Measurements from ENCODE around the gene RASAL2.
A peak's percentile ranks its signal among the peaks of the same experiment; 100 is the strongest.
"Not testable (repeated sequence)": the region's sequence is repeated elsewhere in the genome, so short reads cannot be mapped to it uniquely, and the experiment has no call there.

RASAL2 gene

DNA sequence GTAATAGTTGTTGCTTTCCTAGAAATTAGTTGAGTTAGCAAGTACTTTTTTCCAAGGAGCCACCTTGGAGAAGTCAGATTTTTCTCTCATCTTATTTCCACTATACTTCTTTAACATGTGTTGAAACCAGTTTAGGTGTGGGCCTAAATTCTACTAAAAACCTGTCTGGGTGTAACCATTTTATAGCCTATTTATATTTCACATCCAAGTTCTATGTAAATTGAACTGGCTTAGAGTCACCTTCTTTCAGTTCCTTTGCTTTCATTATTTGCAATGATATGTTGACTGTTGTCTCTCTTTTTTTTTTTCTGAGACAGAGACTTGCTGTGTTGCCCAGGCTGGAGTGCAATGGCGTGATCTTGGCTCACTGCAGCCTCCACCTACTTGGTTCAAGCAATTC, 207.2 kb downstream of the RASAL2 start:
- DNase-seq = no peak

DNA sequence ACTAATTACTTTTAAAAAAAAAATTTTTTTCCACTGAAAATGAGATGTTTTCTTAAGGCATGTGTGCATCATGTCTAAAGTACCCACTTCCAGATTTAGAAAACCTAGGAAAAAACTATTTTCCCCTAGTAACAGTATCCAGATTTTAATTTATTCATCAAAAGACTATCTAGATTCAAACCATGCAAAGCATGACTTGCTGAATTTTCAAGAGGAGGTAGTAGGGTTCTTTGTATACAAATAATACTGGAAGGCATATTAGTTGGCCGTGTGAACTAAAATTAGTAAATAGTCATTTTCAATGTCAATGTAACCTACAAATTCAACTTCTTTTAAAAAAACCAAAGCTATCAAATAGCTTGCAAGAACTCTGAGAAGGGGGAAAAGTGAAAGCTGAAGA, 213.4 kb downstream of the RASAL2 start:
- no peak for DNase-seq

DNA sequence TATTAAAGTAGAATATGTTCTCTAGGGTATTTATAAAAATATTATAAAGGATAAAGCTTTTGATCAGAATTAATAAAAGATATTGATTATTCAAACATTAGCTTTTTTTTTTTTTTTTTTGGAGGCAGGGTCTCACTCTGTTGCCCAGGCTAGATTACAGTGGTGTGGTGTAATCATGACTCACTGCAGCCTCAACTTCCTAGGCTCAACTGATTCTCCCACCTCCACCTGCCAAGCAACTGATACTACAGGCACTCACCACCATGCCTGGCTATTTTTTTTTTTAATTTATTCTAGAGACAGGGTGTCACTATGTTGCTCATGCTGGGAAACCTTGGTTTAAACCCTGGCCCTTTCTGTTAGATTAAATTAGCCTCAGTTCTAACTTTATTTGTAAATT, 214.5 kb downstream of the RASAL2 start:
- no peak for DNase-seq

DNA sequence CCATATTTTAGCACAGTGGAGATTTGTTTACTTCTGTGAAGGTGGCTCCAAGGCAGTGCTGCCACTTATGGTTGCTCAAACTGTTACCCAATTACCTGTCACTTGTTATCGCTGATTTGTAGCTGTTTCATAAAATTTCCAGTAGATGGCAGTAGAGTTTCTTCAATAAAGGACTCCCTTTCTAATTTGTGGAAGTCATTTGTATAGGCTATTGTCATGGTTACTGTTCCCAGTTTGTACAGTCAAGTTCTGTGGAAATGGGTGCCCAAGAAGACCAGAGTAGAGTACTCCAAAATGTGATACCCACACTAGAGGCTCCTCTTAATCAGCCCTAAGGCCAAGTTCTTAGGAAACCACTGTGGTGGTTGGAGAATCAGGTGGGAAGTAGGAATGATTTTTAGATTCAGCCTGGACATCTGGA, 216.8 kb downstream of the RASAL2 start:
- DNase-seq = peak; percentile 90

DNA sequence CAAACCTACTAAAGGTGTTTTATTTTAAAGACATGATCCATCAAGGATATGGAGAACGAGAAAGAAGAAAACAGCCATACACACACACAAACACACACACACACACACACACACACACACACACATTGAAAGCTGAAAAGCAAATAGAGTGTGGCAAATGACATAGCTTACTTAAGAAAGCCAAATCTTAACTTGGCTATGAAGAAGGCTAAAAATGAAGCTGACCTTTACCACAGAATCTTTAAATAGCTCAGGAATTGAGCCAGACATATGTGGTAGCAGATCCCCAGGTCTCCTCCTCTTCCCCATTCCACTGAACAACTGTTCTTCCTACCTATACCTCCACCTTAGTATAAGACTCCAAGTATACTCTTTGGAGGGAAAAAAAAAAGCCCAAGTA, 217.3 kb downstream of the RASAL2 start:
- DNase-seq = no peak

DNA sequence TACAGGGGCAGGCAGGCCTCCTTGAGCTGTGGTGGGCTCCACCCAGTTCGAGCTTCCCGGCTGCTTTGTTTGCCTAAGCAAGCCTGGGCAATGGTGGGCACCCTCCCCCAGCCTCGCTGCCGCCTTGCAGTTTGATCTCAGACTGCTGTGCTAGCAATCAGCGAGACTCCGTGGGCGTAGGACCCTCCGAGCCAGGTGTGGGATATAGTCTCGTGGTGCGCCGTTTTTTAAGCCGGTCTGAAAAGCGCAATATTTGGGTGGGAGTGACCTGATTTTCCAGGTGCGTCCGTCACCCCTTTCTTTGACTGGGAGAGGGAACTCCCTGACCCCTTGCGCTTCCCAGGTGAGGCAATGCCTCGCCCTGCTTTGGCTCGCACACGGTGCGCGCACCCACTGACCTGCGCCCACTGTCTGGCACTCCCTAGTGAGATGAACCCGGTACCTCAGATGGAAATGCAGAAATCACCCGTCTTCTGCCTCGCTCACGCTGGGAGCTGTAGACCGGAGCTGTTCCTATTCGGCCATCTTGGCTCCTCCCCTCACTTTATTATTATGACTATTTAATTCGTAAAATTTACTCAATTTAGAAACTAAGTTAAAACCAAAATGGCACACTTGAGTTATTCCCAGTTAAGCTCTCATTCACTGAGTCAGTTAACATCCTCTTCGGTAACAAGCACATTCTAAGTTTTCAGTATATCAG, 226.5 kb downstream of the RASAL2 start:
- not testable (repeated sequence) for DNase-seq

DNA sequence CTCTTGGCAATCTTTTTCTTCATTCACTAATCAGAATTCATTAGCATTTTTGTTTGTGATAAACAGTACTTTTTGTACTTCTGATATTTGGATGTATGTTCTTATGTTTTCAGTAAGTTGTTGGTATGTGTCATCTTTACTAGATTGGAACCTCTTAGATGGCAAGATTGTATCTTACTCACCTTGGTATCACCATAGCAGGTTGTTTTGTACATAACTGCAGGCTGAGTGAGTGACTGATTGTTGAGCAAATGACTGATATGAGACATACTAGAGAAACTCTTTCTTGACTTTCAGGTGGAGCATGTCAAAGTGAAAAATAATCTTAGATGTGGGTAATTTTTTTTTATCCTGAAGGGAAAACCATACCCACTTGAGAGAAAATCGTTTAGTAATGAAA, 229.2 kb downstream of the RASAL2 start:
- DNase-seq = no peak

DNA sequence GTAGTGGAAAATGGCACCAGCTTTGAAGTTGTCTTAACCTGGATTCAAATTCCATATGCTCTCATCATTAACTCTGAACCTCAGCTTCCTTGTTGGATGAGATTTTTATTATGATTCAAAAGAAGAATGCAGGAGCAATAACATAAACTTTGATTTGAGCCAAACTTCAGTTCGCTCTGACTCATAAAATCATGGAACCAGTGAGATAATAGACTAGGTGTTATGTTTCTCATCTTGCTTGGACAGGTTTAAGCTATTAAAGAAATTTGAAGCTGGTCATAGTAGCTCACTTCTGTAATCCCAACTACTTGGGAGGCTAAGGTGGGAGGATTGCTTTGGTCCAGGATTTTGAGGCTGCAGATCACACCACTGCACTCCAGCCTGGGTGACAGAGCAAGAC, 230.1 kb downstream of the RASAL2 start:
- peak; percentile 18 for DNase-seq

DNA sequence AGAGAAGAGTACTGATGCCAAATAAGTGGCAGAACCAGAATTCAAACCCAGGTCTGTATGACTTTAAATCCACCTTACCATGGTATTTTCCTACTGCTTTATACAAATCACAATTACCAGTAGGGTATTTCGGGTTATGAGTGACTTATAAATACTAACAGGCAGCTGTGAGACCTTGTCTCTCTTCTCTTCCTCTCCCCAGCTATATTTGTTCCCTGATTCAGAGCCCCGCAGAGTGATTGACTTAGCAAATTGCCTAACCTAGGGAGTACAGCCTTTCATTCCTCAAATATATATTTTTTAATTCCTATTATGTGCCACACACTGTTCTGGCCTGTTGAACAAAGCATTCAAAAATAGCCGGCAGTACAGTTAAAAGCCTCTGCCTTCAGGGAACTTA, 234.8 kb downstream of the RASAL2 start:
- no peak for DNase-seq

DNA sequence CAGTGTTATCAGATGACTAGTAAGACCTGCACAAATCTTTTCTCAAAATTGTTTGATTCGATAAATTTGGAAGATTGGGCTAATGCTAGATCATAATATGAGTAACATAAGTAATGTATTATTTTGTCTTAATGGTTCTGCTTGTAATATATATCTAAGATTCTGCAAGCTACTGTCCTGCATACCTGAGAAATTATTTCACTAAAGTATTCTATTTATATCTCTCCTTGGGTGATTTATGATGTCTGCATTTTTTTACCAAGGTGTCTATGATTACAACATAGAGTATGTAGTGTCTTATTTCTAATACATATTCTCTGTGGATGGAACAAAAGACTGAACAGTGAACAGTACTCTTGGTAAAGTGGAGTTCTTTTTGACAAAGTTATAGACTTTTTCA, 236.2 kb downstream of the RASAL2 start:
- DNase-seq = peak; percentile 19

DNA sequence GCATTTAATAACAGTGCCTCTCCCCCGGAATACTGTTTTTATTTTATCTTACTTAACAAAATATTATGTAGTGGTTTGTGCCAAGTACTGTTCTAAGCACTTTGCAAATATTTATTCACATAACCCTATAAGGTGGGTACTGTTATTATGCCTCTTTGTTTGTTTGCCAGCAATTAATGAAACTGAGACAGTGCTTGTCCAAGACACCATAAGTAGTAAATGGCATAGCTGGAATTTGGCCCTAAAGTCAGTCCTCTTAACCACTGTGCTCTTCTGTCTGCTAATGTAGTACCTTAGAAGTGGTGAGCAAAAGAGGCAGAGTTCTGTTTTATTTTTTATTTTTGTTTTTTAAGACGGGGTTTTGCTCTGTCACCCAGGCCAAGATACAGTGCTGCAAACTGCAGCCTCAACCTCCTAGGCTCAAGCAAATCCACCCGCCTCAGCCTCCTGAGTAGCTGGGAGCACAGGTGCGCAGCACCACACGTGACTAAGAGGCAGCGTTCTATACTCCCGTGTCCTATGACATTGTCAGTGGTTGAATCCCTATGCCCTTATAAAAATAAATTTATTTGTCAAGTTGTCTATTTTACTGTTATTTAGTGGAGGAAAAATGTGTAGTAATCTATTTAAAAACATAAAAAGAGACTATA, 237.1 kb downstream of the RASAL2 start:
- DNase-seq = no peak

DNA sequence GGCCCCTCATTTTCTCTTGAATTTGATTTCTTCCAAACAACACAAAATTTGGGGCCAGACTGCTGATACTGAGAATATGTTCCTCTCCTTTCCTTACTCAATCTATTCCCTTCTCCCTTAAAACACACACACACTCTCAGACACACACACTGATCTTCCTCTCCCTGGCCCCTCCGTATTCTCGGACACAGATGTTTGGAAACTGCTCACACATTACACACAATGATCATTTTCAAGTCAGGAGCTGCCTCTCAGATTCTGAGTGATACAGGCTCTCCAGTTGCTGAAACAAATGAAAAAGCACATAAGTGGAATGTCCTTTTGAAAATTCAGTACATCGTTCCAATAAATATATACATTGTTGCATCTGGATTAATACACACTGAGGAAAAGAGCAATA, 241.5 kb downstream of the RASAL2 start:
- DNase-seq = no peak

DNA sequence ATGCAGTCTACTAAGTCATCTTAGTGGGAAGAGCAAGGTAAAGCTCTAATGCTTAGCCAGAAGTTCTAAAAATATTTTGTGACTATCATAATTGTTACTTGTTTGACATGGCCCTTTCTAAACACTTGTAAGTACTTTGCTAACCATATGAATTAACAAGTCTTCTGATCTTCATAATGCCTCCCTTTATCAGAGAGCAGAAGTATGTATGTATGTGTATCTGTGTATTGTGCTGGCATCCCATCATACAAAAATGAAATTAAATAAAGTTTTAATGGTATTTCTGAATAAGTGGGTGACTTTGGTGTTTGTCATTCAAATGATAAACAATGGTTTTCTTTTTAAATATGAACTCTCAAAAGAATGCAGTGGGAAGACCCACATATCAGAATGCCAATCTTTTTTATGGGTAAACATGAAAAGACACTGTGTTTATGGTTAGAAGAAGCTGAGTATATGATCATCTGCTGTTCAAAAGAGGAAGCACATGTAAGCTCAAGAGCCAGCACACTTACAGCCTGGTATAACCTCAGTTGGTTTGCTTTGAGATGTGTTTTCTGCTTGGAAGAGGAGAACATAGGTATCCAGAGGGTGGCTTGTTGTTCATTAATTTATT, 243.3 kb downstream of the RASAL2 start:
- DNase-seq = no peak

DNA sequence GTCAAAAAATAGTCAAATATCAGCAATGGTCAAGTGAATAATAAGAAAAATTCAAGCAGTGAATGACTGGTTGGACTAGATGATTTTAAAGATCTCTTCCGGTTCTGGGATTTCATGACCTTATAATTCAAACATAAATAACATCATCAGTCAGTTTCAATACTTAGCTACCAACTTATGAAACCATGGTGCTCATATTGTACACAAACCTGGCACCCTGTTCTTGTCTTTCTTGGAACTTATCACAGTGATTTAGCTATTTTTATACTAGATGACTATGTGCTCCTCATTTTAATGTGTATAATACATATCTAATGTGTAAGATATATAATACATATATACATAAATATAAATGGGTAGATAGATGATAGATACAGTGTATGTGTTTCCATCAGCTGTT, 245.9 kb downstream of the RASAL2 start:
- DNase-seq = no peak

DNA sequence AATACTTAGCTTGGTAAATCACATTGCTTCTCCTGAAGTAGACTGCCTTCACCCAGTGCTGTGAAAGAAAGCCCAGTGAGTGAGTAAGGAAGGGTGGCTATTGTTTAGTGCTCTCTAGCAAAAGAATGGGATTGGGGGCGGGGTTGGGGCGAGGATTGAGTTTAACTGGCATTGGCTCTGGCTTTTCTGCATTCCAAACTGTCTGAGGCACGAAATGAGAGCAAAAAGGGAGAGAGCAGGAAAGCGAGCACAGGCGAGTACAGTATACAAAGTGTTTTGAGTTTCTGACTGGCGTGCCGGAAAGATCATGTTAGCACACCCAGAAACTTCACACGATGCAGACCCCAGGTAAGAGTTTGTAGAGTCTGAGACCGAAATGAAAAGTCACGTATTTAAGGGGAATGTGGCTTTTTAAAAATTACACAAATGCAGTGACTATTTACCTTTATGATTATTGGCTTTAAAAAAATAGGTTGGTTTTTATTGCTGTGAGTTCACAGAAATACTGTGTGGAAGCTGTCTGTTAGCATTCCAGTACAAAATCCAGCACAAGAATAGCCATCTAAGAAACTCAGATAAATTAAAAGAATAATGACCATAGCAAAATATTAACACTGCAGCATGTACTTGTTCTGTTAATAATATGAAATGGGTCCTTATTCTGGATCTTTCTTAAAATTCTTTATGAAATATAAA, 247.5 kb downstream of the RASAL2 start:
- DNase-seq = peak; percentile 78

DNA sequence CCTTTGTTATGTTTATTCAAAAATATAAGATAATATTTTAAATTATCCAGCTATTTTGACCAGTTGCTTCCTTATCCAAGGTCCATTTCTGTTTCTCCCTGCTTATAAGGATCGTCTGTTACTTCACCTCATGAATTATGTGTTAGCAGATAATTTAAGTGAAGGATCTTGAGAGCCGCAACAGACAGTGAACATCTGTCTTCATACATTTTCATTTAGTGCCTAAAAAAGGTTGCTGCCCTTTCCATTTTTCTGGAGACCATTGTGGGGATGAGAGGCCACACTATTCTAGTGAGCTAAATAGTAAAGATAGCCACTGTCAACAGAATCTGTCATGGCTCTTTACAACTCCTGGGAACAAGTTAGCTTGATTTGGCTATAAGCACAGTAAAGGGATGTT, 248.8 kb downstream of the RASAL2 start:
- DNase-seq = no peak

DNA sequence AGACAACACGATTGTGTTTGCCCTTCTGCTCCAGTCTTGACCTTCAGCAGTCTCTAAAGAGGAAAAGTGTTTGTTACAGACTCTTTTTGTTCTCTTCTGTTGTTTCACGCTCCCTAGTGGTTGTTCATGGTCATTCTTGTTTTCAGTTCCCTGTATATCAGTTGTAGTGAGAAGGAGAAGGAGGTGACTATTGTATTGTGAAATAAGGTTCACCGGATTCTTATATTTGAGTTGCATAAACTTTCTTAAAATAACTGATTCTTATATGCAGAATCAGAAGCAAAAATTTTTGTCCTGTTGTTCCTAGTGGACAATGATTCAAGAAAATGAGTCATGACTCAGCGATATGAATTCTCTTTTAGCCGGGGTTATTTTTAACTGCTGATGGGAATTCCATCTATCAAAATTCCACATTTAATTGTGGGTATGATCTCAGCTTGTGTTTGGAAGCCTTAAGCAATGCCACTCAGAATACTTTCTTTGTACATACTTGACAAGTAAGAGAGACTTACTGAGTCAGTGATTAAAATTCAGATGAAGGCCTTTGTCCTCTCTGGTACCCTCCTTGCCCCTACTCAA, 250.7 kb downstream of the RASAL2 start:
- DNase-seq = peak; percentile 95

DNA sequence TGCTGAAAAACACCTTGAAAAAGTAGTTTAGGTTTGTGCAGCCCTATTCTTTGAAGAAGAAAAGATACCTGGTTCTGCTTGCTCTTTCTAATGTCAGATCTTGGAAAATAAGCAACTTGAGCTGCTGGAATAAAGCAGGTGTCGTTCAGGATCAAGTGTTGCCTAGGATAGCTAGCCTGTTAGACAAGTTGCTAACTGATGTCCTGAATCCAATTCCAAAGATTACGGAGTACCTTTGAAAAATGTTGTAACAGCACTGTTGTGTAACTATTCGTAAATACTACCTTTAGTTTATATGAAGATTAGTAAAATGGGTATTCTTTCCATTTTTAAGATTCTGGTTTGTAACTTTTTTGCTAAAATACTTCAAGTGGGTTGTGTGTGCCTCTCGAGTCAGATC, 251.3 kb downstream of the RASAL2 start:
- no peak for DNase-seq

DNA sequence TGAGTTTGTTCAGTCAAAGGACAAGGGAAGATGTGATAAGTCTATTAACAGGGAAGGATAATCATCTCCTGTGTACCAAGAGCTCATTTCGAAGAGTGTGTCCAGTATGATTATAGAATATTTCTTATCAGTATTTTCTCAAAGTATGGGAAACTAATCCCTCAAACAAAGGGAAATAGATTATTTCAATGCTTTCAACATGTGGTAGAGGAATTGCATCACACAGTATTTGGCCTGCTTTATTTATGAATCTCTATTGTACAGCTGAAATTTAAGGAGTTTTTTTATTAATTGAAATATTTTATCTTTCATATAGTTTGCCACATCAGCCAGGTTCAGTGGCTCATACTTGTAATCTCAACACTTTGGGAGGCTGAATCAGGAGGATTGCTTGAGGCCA, 251.9 kb downstream of the RASAL2 start:
- DNase-seq = no peak

DNA sequence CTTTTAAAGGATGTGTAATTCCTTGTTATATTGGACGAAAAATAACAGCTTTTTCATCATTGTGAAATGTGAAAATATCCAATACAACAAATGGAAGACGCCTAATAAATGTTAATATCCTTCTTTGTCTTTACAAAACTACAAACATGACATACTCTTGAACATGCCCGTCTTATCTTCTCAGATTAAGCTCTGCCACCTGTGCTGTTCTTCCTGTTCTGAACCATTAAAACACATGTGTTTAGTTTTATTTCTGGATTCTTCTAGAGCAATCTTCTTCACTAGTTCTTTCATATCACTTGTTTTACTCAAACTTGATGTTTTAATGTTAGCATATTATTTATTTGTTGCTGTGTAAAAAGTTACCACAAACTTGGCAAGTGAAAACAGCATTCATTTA, 255.9 kb downstream of the RASAL2 start:
- DNase-seq = no peak

DNA sequence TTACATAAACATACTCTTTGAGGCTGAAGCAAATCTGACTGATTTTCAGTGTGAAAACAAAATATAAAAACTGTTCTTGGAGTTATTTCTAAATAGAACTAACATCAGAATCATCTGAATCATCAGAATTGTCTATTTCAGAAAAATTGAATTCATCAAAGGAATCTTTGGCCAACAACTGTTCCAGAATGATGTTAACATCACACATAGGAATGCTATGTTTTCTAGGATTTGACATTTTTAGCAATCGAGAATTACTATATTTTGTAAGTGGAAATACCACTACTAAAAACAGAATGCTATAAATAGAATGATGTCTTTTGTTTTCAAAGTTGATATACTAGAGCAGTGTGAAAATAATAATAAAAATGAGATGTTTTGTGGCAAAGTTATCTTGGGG, 258.0 kb downstream of the RASAL2 start:
- DNase-seq = not testable (repeated sequence)

DNA sequence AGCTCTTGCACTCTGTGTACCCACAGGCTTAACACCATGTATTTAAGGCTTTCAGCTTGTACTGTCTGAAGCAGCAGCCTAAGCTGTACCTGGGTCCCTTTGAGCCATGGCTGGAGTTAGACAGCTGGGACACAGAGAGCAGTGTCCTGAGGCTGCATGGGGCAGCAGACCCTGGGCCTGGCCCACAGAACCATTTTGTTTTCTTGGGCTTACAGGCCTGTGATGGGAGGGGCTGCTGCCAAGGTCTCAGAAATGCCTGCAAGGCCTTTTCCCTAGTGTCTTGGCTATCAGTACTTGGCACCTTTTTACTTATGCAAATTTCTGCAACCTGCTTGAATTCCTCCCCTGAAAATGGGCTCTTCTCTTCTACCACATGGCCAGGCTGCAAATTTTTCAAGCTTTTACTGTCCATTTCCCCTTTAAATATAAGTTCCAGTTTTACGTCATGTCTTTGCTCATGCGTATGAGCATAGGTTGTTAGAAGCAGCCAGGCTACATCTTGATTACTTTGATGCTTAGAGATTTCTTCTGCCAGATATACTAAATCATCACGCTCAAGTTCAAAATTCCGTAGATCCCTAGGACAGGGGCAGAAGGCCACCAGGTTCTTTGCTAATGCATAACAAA, 259.0 kb downstream of the RASAL2 start:
- no peak for DNase-seq

DNA sequence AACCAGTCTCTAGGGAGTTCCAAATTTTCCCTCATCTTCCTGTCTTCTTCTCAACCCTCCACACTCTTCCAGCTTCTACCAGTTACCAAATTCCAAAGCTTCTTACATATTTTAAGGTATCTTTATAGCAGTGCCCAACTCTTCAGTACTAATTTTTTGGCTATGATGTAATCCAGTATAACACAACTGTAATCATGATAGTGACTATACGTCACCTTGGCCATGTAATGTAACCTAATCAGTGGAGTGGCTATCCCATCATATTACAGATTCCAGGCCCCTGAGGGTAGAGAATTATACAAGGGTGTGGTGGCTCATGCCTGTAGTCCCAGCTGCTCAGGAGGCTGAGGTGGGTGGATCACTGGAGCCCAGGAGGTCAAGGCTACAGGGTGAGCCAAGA, 259.6 kb downstream of the RASAL2 start:
- DNase-seq = no peak

Data from kidney glomerular epithelial cell (primary cell).